ENCODE results near the gene ENOX2.
A peak's percentile ranks its signal among the peaks of the same experiment; 100 is the strongest.

The ENOX2 gene

GRCh38 chrX:130726661-130727060 lies 176.3 kb downstream of the ENOX2 start:
- Histone ChIP-seq H3K36me3 (no peaks in the 10 kb centered on the region), H3K4me3 (ENCODE audit: low read depth, low read length) (no peak overlapping the region), H3K4me1 (no peaks in the 10 kb centered on the region), H3K27me3 (no peaks in the 10 kb centered on the region), H3K9me3 (no peaks in the 10 kb centered on the region)
- TF ChIP-seq CTCF (IDR thresholded peaks at IDR 0.05; ENCODE audit: low read depth, low read length), result no peak
- no peak for DNase-seq

- Histone ChIP-seq H3K4me3 (ENCODE audit: low read depth, low read length) (no peak overlapping the region), H3K4me1 (no peaks in the 10 kb centered on the region), H3K27me3 (no peaks in the 10 kb centered on the region), H3K36me3 (no peaks in the 10 kb centered on the region), H3K9me3 (no peaks in the 10 kb centered on the region)
- no peak for TF ChIP-seq CTCF (IDR thresholded peaks at IDR 0.05; ENCODE audit: low read depth, low read length)
- no peak for DNase-seq
Observed at GRCh38 chrX:130725519-130725918, 177.5 kb downstream of the ENOX2 start.

GRCh38 chrX:130719413-130719812 lies 183.6 kb downstream of the ENOX2 start:
- H3K27me3 ChIP-seq, result no peaks in the 10 kb centered on the region
- peak; percentile 8 for DNase-seq
- H3K36me3 ChIP-seq, result no peaks in the 10 kb centered on the region
- no peak for TF ChIP-seq CTCF (IDR thresholded peaks at IDR 0.05; ENCODE audit: low read depth, low read length)
- no peak overlapping the region for H3K4me3 ChIP-seq (ENCODE audit: low read depth, low read length)
- no peaks in the 10 kb centered on the region for H3K4me1 ChIP-seq
- no peaks in the 10 kb centered on the region for H3K9me3 ChIP-seq

- no peak for TF ChIP-seq CTCF (IDR thresholded peaks at IDR 0.05; ENCODE audit: low read depth, low read length)
- Histone ChIP-seq H3K4me3 (ENCODE audit: low read depth, low read length) (no peak overlapping the region), H3K4me1 (no peaks in the 10 kb centered on the region), H3K27me3 (no peaks in the 10 kb centered on the region), H3K9me3 (no peaks in the 10 kb centered on the region), H3K36me3 (no peaks in the 10 kb centered on the region)
- no peak for DNase-seq
Observed at GRCh38 chrX:130718137-130718536, 184.9 kb downstream of the ENOX2 start.

- no peak for DNase-seq
- no peaks in the 10 kb centered on the region for H3K9me3 ChIP-seq
- H3K4me3 ChIP-seq (ENCODE audit: low read depth, low read length), result no peak overlapping the region
- no peaks in the 10 kb centered on the region for H3K4me1 ChIP-seq
- no peak for TF ChIP-seq CTCF (IDR thresholded peaks at IDR 0.05; ENCODE audit: low read depth, low read length)
- no peaks in the 10 kb centered on the region for H3K36me3 ChIP-seq
- no peaks in the 10 kb centered on the region for H3K27me3 ChIP-seq
Observed at GRCh38 chrX:130716781-130717413, 186.1 kb downstream of the ENOX2 start.

- H3K4me3 ChIP-seq (ENCODE audit: low read depth, low read length), result no peak overlapping the region
- no peaks in the 10 kb centered on the region for H3K4me1 ChIP-seq
- no peak for DNase-seq
- no peaks in the 10 kb centered on the region for H3K27me3 ChIP-seq
- TF ChIP-seq CTCF (IDR thresholded peaks at IDR 0.05; ENCODE audit: low read depth, low read length), result no peak
- no peaks in the 10 kb centered on the region for H3K9me3 ChIP-seq
- H3K36me3 ChIP-seq, result no peaks in the 10 kb centered on the region
Observed at GRCh38 chrX:130716346-130716745, 186.7 kb downstream of the ENOX2 start.

All from BE2C (cell line).